ENCODE results near the gene FSIP2. TPM values are rescaled to one million over a fixed set of nuclear protein-coding genes. Genes with fewer than 3 reads are reported as not detected.

Gene FSIP2
- total RNA-seq (2022) (0.12 and 0.20 TPM in 2 replicates), Bru-seq, nascent RNA (percentile 10 among the genes with signal in this experiment), BruChase-seq, experiment 1, labeled RNA remaining after a 6-hour chase (percentile 14 among the genes with signal in this experiment), BruChase-seq, experiment 2, labeled RNA remaining after a 2-hour chase (percentile 14 among the genes with signal in this experiment)
- long read RNA-seq = 0 reads

GRCh38 chr2:185738679-185739472 lies at the start of gene FSIP2:
FSIP2 (plus strand) TSS chr2:185738804; CDS start chr2:185738895, 91 bp downstream.
- Mint-ChIP-seq H3K36me3 (ENCODE audit: insufficient read depth, unreplicated experiment) (no peaks in the 10 kb centered on the region), H3K4me3 (ENCODE audit: unreplicated experiment) (peak within 1 kb of the TSS; percentile 58), H3K4me1 (ENCODE audit: insufficient read depth, unreplicated experiment) (no peaks in the 10 kb centered on the region), H3K9me3 (ENCODE audit: unreplicated experiment) (peaks cover 9% of the 10 kb centered on the region), H3K27me3 (ENCODE audit: insufficient read depth, unreplicated experiment) (no peaks in the 10 kb centered on the region), H3K27ac (ENCODE audit: low read depth, unreplicated experiment) (no peak within 1 kb of the TSS)
- DNase-seq (ENCODE audit: unreplicated experiment) = peak; percentile 65
- TF ChIP-seq, protein P1, sequence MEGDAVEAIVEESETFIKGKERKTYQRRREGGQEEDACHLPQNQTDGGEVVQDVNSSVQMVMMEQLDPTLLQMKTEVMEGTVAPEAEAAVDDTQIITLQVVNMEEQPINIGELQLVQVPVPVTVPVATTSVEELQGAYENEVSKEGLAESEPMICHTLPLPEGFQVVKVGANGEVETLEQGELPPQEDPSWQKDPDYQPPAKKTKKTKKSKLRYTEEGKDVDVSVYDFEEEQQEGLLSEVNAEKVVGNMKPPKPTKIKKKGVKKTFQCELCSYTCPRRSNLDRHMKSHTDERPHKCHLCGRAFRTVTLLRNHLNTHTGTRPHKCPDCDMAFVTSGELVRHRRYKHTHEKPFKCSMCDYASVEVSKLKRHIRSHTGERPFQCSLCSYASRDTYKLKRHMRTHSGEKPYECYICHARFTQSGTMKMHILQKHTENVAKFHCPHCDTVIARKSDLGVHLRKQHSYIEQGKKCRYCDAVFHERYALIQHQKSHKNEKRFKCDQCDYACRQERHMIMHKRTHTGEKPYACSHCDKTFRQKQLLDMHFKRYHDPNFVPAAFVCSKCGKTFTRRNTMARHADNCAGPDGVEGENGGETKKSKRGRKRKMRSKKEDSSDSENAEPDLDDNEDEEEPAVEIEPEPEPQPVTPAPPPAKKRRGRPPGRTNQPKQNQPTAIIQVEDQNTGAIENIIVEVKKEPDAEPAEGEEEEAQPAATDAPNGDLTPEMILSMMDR (IDR thresholded peaks at IDR 0.05; ENCODE audit: unreplicated experiment) = peak; percentile 49
- POLR2A ChIA-PET = no interaction called here
- intact Hi-C loops (cut with micrococcal nuclease) = loop anchor here (1.0 to 5.0 kb wide), 2 partner anchors 448 to 518 kb away; no protein-coding TSS in a partner anchor
- CTCF ChIA-PET = interaction anchor here (0.7 kb wide), 3 partner anchors 61 to 519 kb away, joined by 3 to 4 read pairs (median 3); no protein-coding TSS in a partner anchor
- no TSS peak for BruUV-seq (replicated peaks)

- POLR2A ChIA-PET = no interaction called here
- Mint-ChIP-seq H3K27me3 (ENCODE audit: insufficient read depth, unreplicated experiment) (no peaks in the 10 kb centered on the region), H3K9me3 (ENCODE audit: unreplicated experiment) (peaks cover 15% of the 10 kb centered on the region), H3K4me3 (ENCODE audit: unreplicated experiment) (no peak overlapping the region), H3K36me3 (ENCODE audit: insufficient read depth, unreplicated experiment) (no peaks in the 10 kb centered on the region), H3K27ac (ENCODE audit: low read depth, unreplicated experiment) (no peak overlapping the region), H3K4me1 (ENCODE audit: insufficient read depth, unreplicated experiment) (peaks cover 8% of the 10 kb centered on the region)
- TF ChIP-seq, protein P1 (IDR thresholded peaks at IDR 0.05; ENCODE audit: unreplicated experiment) = no peak
- peak; percentile 40 for DNase-seq (ENCODE audit: unreplicated experiment)
- intact Hi-C loops (cut with micrococcal nuclease) = no loop called here
- BruUV-seq (replicated peaks) = no TSS peak
- CTCF ChIA-PET = no interaction called here
Measured at GRCh38 chr2:185689906-185690539, 48.6 kb upstream of the FSIP2 start.

- H3K9me3 Mint-ChIP-seq (ENCODE audit: unreplicated experiment) = peaks cover 7% of the 10 kb centered on the region
- intact Hi-C loops (cut with micrococcal nuclease) = no loop called here
- POLR2A ChIA-PET = no interaction called here
- CTCF ChIA-PET = no interaction called here
- no peak overlapping the region for H3K27ac Mint-ChIP-seq (ENCODE audit: low read depth, unreplicated experiment)
- no TSS peak for BruUV-seq (replicated peaks)
- H3K36me3 Mint-ChIP-seq (ENCODE audit: insufficient read depth, unreplicated experiment) = no peaks in the 10 kb centered on the region
- no peaks in the 10 kb centered on the region for H3K27me3 Mint-ChIP-seq (ENCODE audit: insufficient read depth, unreplicated experiment)
- no peaks in the 10 kb centered on the region for H3K4me1 Mint-ChIP-seq (ENCODE audit: insufficient read depth, unreplicated experiment)
- TF ChIP-seq, protein P1 (IDR thresholded peaks at IDR 0.05; ENCODE audit: unreplicated experiment) = no peak
- no peak for DNase-seq (ENCODE audit: unreplicated experiment)
- no peak overlapping the region for H3K4me3 Mint-ChIP-seq (ENCODE audit: unreplicated experiment)
Measured at GRCh38 chr2:185695711-185696235, 42.8 kb upstream of the FSIP2 start.

DNA sequence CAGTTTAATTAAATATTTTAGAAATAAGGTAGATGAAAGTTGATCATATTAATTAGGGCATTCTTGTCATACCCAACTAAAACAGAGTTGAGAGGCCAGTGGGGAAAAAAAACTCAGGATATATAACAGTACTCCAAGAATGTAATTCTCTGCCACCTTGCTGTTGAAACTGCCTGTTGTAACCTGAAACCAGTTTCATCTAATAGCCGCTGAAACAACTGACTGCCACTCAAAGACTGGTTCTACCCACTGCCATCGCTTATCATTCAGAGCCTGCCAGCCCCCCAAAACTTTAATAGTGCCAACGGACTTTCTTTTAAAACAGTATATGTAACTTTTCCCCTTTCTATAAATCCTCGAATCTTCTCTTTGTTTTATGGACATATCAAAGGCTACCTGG lies 37.7 kb upstream of the FSIP2 start:
- ChIA-PET POLR2A (no interaction called here), CTCF (interaction anchor here (0.6 kb wide), 1 partner anchor 9 kb away, joined by 3 read pairs; no protein-coding TSS in a partner anchor)
- intact Hi-C loops (cut with micrococcal nuclease) = no loop called here
- TF ChIP-seq, protein P1 (IDR thresholded peaks at IDR 0.05; ENCODE audit: unreplicated experiment) = no peak
- no peak overlapping the region for H3K27ac Mint-ChIP-seq (ENCODE audit: low read depth, unreplicated experiment)
- H3K4me3 Mint-ChIP-seq (ENCODE audit: unreplicated experiment) = no peak overlapping the region
- H3K36me3 Mint-ChIP-seq (ENCODE audit: insufficient read depth, unreplicated experiment) = no peaks in the 10 kb centered on the region
- no peaks in the 10 kb centered on the region for H3K9me3 Mint-ChIP-seq (ENCODE audit: unreplicated experiment)
- no TSS peak for BruUV-seq (replicated peaks)
- no peaks in the 10 kb centered on the region for H3K4me1 Mint-ChIP-seq (ENCODE audit: insufficient read depth, unreplicated experiment)
- no peaks in the 10 kb centered on the region for H3K27me3 Mint-ChIP-seq (ENCODE audit: insufficient read depth, unreplicated experiment)
- no peak for DNase-seq (ENCODE audit: unreplicated experiment)

Data from MCF 10A (cell line).